Activated CD8-positive, alpha-beta memory T cell treated with anti-CD3 and anti-CD28 coated beads, Interleukin-2, amount 50 U/mL, for 24 hours (primary cell): Measurements from ENCODE around the gene SLC7A11.
"Not testable (repeated sequence)": the region's sequence is repeated elsewhere in the genome, so short reads cannot be mapped to it uniquely, and the experiment has no call there.

Experiments used
- DNase-seq: peaks from one replicate; pipeline ENCODE4 v3.0.0-alpha.2; 2020; ENCODE audit errors: extremely low read depth

The SLC7A11 gene

GRCh38 chr4:138242834-138243156 is 646 bp upstream of the SLC7A11 start:
- DNase-seq = no peak

- DNase-seq = no peak
Observed at GRCh38 chr4:138241281-138242075, 671 bp downstream of the SLC7A11 start.

- no peak for DNase-seq
Observed at GRCh38 chr4:138239491-138239890, 2.7 kb downstream of the SLC7A11 start.

GRCh38 chr4:138238521-138239292 is 3.4 kb downstream of the SLC7A11 start:
- no peak for DNase-seq

GRCh38 chr4:138237132-138237531 is 5.0 kb downstream of the SLC7A11 start:
- not testable (repeated sequence) for DNase-seq

- no peak for DNase-seq
Observed at GRCh38 chr4:138236037-138236436, 6.1 kb downstream of the SLC7A11 start.

GRCh38 chr4:138235419-138235952 is 6.7 kb downstream of the SLC7A11 start:
- DNase-seq = no peak

- DNase-seq = no peak
Observed at GRCh38 chr4:138234248-138234647, 7.9 kb downstream of the SLC7A11 start.

- DNase-seq = no peak
Observed at GRCh38 chr4:138233313-138234034, 8.7 kb downstream of the SLC7A11 start.

- no peak for DNase-seq
Observed at GRCh38 chr4:138232364-138232763, 9.8 kb downstream of the SLC7A11 start.

- no peak for DNase-seq
Observed at GRCh38 chr4:138230048-138230447, 12.1 kb downstream of the SLC7A11 start.

GRCh38 chr4:138229160-138229559 is 13.0 kb downstream of the SLC7A11 start:
- no peak for DNase-seq

GRCh38 chr4:138226351-138226750 is 15.8 kb downstream of the SLC7A11 start:
- DNase-seq = no peak

- DNase-seq = no peak
Observed at GRCh38 chr4:138225477-138225876, 16.7 kb downstream of the SLC7A11 start.

- no peak for DNase-seq
Observed at GRCh38 chr4:138224614-138225013, 17.5 kb downstream of the SLC7A11 start.

GRCh38 chr4:138223231-138223910 is 18.8 kb downstream of the SLC7A11 start:
- no peak for DNase-seq

- no peak for DNase-seq
Observed at GRCh38 chr4:138222046-138222445, 20.1 kb downstream of the SLC7A11 start.

- no peak for DNase-seq
Observed at GRCh38 chr4:138218976-138219375, 23.2 kb downstream of the SLC7A11 start.

GRCh38 chr4:138217567-138217966 is 24.6 kb downstream of the SLC7A11 start:
- no peak for DNase-seq

- no peak for DNase-seq
Observed at GRCh38 chr4:138216272-138216867, 25.8 kb downstream of the SLC7A11 start.

- DNase-seq = not testable (repeated sequence)
Observed at GRCh38 chr4:138210576-138210975, 31.6 kb downstream of the SLC7A11 start.
